Measurements from ENCODE around the gene ANOS1. TPM values are rescaled to one million over a fixed set of nuclear protein-coding genes. Genes with fewer than 3 reads are reported as not detected.
"Not testable (repeated sequence)": the region's sequence is repeated elsewhere in the genome, so short reads cannot be mapped to it uniquely, and the experiment has no call there.

ANOS1 gene
- total RNA-seq, 1 donor from 2014 or later = 0.08 TPM

DNA sequence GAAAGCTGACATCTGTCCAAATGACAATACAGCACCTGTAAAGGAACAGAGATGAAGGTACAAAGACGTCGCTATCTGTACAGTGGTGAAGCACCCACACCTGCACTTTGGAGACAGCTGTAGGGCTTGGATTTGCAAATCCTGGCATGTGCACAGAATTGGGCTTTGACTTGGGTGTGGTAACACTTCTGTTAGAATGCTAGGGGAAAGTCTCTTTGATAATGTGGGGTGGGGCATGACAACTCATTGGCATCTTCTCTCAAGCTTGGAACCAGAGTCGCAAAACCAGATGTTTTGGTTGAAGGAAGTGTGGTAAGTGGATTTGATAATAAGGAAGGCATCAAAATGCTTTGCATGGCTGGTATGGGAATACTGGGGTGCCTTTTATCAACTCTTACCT is 211.8 kb downstream of the ANOS1 start:
- DNase-seq (ENCODE audit: extremely low spot score, unreplicated experiment) = no peak
- TF ChIP-seq, protein P1, sequence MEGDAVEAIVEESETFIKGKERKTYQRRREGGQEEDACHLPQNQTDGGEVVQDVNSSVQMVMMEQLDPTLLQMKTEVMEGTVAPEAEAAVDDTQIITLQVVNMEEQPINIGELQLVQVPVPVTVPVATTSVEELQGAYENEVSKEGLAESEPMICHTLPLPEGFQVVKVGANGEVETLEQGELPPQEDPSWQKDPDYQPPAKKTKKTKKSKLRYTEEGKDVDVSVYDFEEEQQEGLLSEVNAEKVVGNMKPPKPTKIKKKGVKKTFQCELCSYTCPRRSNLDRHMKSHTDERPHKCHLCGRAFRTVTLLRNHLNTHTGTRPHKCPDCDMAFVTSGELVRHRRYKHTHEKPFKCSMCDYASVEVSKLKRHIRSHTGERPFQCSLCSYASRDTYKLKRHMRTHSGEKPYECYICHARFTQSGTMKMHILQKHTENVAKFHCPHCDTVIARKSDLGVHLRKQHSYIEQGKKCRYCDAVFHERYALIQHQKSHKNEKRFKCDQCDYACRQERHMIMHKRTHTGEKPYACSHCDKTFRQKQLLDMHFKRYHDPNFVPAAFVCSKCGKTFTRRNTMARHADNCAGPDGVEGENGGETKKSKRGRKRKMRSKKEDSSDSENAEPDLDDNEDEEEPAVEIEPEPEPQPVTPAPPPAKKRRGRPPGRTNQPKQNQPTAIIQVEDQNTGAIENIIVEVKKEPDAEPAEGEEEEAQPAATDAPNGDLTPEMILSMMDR (IDR thresholded peaks at IDR 0.05) = no peak
- Mint-ChIP-seq H3K36me3 (ENCODE audit: unreplicated experiment) (no peaks in the 10 kb centered on the region), H3K27me3 (ENCODE audit: unreplicated experiment) (no peaks in the 10 kb centered on the region), H3K9me3 (ENCODE audit: unreplicated experiment) (peaks cover 18% of the 10 kb centered on the region), H3K4me1 (ENCODE audit: unreplicated experiment) (no peaks in the 10 kb centered on the region), H3K4me3 (ENCODE audit: unreplicated experiment) (no peak overlapping the region), H3K27ac (ENCODE audit: unreplicated experiment) (no peak overlapping the region)

DNA sequence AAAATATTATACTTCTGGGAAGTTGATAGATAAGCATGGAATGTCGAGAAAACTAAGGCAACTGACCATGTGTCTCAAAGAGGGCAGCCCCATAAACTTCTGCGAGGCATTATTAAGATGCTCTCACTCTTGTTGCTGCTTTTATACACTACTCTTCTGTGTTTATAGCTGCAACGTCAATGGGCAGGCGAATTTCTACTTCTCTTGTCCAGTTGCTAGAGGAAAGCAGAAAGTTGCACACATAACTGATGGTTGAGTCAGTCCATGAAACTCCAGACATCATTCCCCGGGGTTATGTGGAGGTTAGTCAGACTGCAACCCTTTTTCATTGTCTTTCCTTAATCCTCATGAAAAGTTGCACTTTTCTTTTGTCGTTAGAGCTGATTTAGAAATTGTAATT is 227.5 kb downstream of the ANOS1 start:
- Mint-ChIP-seq H3K27me3 (ENCODE audit: unreplicated experiment) (no peaks in the 10 kb centered on the region), H3K27ac (ENCODE audit: unreplicated experiment) (no peak overlapping the region), H3K4me3 (ENCODE audit: unreplicated experiment) (no peak overlapping the region)

DNA sequence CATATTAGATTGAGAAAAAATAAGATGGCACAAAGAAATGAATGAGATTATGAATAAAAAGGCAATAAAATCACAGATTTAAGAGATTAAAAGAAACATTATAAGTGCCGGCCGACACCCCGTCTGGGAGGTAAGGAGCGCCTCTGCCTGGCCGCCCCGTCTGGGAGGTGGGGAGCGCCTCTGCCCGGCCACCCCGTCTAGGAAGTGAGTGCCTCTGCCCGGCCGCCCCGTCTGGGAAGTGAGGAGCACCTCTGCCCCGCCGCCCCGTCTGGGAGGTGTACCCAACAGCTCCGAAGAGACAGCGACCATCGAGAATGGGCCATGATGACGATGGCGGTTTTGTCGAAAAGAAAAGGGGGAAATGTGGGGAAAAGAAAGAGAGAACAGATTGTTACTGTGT is 229.8 kb downstream of the ANOS1 start:
- H3K4me3 Mint-ChIP-seq (ENCODE audit: unreplicated experiment); H3K9me3 Mint-ChIP-seq (ENCODE audit: unreplicated experiment); H3K27me3 Mint-ChIP-seq (ENCODE audit: unreplicated experiment); H3K4me1 Mint-ChIP-seq (ENCODE audit: unreplicated experiment); H3K36me3 Mint-ChIP-seq (ENCODE audit: unreplicated experiment); DNase-seq (ENCODE audit: extremely low spot score, unreplicated experiment); H3K27ac Mint-ChIP-seq (ENCODE audit: unreplicated experiment): not testable (repeated sequence)

More for the DNA sequence above, 227.5 kb downstream of the ANOS1 start:
- Mint-ChIP-seq H3K9me3 (ENCODE audit: unreplicated experiment) (no peaks in the 10 kb centered on the region), H3K36me3 (ENCODE audit: unreplicated experiment) (no peaks in the 10 kb centered on the region), H3K4me1 (ENCODE audit: unreplicated experiment) (no peaks in the 10 kb centered on the region)
- DNase-seq (ENCODE audit: extremely low spot score, unreplicated experiment) = no peak
- TF ChIP-seq, protein P1 (IDR thresholded peaks at IDR 0.05) = no peak

DNA sequence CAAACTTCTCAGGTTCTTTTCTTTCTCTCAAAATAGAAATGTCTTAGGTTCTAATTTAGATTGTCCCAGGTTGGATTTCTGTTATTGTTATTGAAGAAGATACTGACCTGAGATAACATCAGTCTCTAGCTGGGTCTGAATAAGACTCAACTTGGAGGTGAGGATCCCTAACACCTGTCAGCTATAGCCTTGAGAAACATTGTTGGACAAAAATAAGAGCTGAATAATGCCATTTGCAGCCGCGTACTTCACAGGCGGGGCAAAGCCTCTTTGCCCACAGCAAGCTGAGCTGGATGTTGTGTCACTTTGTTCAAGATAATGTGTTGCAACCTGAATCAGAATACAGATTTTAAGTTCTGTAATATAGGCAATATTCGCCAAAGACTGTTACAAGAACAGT is 231.7 kb downstream of the ANOS1 start:
- H3K4me3 Mint-ChIP-seq (ENCODE audit: unreplicated experiment) = no peak overlapping the region
- TF ChIP-seq, protein P1 (IDR thresholded peaks at IDR 0.05) = no peak
- no peaks in the 10 kb centered on the region for H3K4me1 Mint-ChIP-seq (ENCODE audit: unreplicated experiment)
- DNase-seq (ENCODE audit: extremely low spot score, unreplicated experiment) = no peak
- peaks cover 15% of the 10 kb centered on the region for H3K9me3 Mint-ChIP-seq (ENCODE audit: unreplicated experiment)
- no peak overlapping the region for H3K27ac Mint-ChIP-seq (ENCODE audit: unreplicated experiment)
- no peaks in the 10 kb centered on the region for H3K36me3 Mint-ChIP-seq (ENCODE audit: unreplicated experiment)
- H3K27me3 Mint-ChIP-seq (ENCODE audit: unreplicated experiment) = no peaks in the 10 kb centered on the region

DNA sequence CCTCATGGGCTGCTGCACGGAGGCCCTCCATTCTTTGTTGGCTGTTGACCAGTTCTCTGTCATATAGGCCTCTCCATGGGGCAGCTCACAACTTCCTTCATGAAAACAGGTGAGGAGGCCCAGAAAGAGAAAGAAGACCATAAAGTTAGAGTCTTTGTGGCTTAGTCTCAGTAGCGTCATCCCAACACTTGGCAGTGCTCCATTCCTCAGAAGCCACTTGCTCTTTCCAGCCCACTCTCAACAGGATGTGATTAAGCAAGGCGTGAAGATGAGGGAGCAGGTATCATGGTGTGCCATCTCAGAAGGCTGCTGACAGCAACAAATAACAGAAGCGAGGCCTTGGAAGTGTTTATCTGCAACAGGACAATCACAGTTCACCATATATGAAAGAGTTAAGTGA is 236.9 kb downstream of the ANOS1 start:
- H3K4me3 Mint-ChIP-seq (ENCODE audit: unreplicated experiment); H3K27me3 Mint-ChIP-seq (ENCODE audit: unreplicated experiment); DNase-seq (ENCODE audit: extremely low spot score, unreplicated experiment); H3K4me1 Mint-ChIP-seq (ENCODE audit: unreplicated experiment); H3K27ac Mint-ChIP-seq (ENCODE audit: unreplicated experiment); H3K36me3 Mint-ChIP-seq (ENCODE audit: unreplicated experiment): not testable (repeated sequence)
- peaks cover 18% of the 10 kb centered on the region for H3K9me3 Mint-ChIP-seq (ENCODE audit: unreplicated experiment)

DNA sequence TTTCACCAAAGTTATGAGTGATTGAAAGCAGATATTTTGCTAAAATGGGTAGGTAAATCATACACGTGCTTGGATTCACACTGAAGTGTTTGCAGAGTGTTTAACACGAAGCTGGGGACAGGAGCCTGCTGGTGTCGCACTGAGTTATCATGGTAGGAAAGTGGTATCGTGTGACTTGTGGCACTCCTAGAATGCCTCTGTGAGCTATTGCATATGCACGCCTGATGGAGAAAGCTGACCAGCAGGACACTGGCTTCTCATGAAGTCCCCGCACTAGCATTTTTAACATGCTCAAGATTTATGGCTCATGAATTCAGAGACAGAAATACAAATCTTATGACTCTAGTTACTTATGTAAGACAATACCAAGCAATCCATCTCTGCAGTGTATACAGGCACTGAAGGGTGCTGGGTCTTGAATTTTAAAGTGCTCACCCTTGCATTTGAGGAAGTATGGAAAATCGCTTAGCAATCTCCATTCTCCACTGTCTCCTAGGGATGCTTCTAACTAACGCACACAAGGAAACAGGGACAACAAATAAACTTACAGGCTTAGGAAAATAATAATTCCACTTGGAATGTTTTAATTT is 247.5 kb downstream of the ANOS1 start:
- no peaks in the 10 kb centered on the region for H3K27me3 Mint-ChIP-seq (ENCODE audit: unreplicated experiment)
- peaks cover 6% of the 10 kb centered on the region for H3K9me3 Mint-ChIP-seq (ENCODE audit: unreplicated experiment)
- no peak overlapping the region for H3K27ac Mint-ChIP-seq (ENCODE audit: unreplicated experiment)
- no peak overlapping the region for H3K4me3 Mint-ChIP-seq (ENCODE audit: unreplicated experiment)
- no peaks in the 10 kb centered on the region for H3K36me3 Mint-ChIP-seq (ENCODE audit: unreplicated experiment)
- TF ChIP-seq, protein P1 (IDR thresholded peaks at IDR 0.05) = no peak
- H3K4me1 Mint-ChIP-seq (ENCODE audit: unreplicated experiment) = no peaks in the 10 kb centered on the region
- DNase-seq (ENCODE audit: extremely low spot score, unreplicated experiment) = no peak

Other genes with a start within 250 kb of the ANOS1 start
- gene FAM9A, start 69.2 kb upstream of the ANOS1 start, total RNA-seq = not detected in 2 replicates